ENCODE results near the gene EIF2B2.
A peak's percentile ranks its signal among the peaks of the same experiment; 100 is the strongest.
"Not testable (repeated sequence)": the region's sequence is repeated elsewhere in the genome, so short reads cannot be mapped to it uniquely, and the experiment has no call there.

EIF2B2 gene

GRCh38 chr14:74988993-74989392 lies 13.7 kb upstream of the EIF2B2 start:
- DNase-seq (ENCODE audit: insufficient read length, low spot score) = no peak
- no peak for TF ChIP-seq POLR2A (IDR thresholded peaks at IDR 0.05; ENCODE audit: low read depth, low read length)
- no peak for FAIRE-seq

- not testable (repeated sequence) for DNase-seq (ENCODE audit: insufficient read length, low spot score); FAIRE-seq
Observed at GRCh38 chr14:74994182-74994581, 8.5 kb upstream of the EIF2B2 start.

GRCh38 chr14:74995781-74996180 lies 6.9 kb upstream of the EIF2B2 start:
- not testable (repeated sequence) for DNase-seq (ENCODE audit: insufficient read length, low spot score); FAIRE-seq

- TF ChIP-seq POLR2A (IDR thresholded peaks at IDR 0.05; ENCODE audit: low read depth, low read length) = no peak
- no peak for FAIRE-seq
Observed at GRCh38 chr14:75001261-75001660, 1.5 kb upstream of the EIF2B2 start.

GRCh38 chr14:75001899-75002298 lies 822 bp upstream of the EIF2B2 start:
- DNase-seq (ENCODE audit: insufficient read length, low spot score) (no peak), FAIRE-seq (no peak)
- TF ChIP-seq POLR2A (IDR thresholded peaks at IDR 0.05; ENCODE audit: low read depth, low read length) = no peak

More at GRCh38 chr14:75001261-75001660, 1.5 kb upstream of the EIF2B2 start:
- no peak for DNase-seq (ENCODE audit: insufficient read length, low spot score)

DNA sequence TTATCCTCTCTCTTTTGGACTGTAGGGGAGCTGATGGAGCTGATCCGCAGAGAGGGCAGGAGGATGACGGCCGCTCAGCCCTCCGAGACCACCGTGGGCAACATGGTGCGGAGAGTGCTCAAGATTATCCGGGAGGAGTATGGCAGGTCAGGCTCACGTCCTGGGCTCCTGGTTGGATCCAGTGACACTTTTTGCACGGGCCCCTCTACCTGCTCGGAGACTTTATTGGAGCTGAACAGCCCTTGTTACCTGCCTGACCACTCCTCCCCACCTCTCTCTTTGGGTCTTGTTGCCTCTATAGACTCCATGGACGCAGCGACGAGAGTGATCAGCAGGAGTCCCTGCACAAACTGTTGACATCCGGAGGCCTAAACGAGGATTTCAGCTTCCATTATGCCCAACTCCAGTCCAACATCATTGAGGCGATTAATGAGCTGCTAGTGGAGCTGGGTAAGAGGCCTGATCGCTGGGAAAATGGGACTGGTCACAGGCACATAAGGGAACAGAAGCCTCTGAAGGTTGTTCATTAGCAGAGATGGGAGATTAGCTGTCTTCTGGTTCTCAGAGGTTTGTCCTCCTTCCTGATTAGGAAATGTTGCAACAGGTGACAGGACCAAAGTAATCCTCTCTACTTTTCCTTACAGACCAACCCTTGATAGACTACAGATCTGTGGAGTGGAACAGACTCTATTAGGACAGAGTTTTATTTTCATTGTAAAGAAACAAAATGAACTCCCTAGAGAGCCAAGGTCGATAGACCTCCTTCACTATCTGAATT lies 718 bp downstream of the EIF2B2 start:
- no peak for TF ChIP-seq POLR2A (IDR thresholded peaks at IDR 0.05; ENCODE audit: low read depth, low read length)
- DNase-seq (ENCODE audit: insufficient read length, low spot score) (no peak), FAIRE-seq (no peak)

- no peak for FAIRE-seq
Observed at GRCh38 chr14:75005357-75005756, 2.6 kb downstream of the EIF2B2 start.

GRCh38 chr14:75009176-75009575 lies 6.5 kb downstream of the EIF2B2 start:
- no peak for FAIRE-seq
- TF ChIP-seq POLR2A (IDR thresholded peaks at IDR 0.05; ENCODE audit: low read depth, low read length) = no peak
- no peak for DNase-seq (ENCODE audit: insufficient read length, low spot score)

More at GRCh38 chr14:75005357-75005756, 2.6 kb downstream of the EIF2B2 start:
- DNase-seq (ENCODE audit: insufficient read length, low spot score) = no peak
- TF ChIP-seq POLR2A (IDR thresholded peaks at IDR 0.05; ENCODE audit: low read depth, low read length) = no peak

GRCh38 chr14:75010472-75011093 lies 7.9 kb downstream of the EIF2B2 start:
- no peak for FAIRE-seq
- TF ChIP-seq POLR2A (IDR thresholded peaks at IDR 0.05; ENCODE audit: low read depth, low read length) = no peak
- no peak for DNase-seq (ENCODE audit: insufficient read length, low spot score)

- DNase-seq (ENCODE audit: insufficient read length, low spot score) (no peak), FAIRE-seq (peak; percentile 87)
Observed at GRCh38 chr14:75011356-75011994, 8.8 kb downstream of the EIF2B2 start.

DNA sequence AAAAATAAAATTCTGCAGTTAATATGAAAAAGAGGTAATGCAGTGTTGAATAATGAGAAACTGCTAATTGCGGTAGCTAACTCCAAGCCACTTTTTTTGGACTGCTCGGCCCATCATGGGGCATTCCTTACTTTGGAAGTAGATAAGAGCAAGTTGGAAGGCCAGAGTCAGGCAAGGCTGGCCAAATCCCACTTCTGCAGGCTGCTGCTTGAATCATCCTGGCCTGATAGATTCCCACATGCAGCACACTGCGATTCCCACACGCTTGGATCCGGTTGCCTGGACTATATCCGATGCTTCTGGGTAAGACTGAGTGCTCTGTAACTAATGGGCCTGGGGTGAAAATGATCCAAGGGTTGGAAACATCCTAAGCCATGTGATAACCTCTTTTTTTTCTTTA lies 10.6 kb downstream of the EIF2B2 start:
- DNase-seq (ENCODE audit: insufficient read length, low spot score) (no peak), FAIRE-seq (no peak)
- TF ChIP-seq POLR2A (IDR thresholded peaks at IDR 0.05; ENCODE audit: low read depth, low read length) = no peak

More at GRCh38 chr14:75011356-75011994, 8.8 kb downstream of the EIF2B2 start:
- no peak for TF ChIP-seq POLR2A (IDR thresholded peaks at IDR 0.05; ENCODE audit: low read depth, low read length)

DNA sequence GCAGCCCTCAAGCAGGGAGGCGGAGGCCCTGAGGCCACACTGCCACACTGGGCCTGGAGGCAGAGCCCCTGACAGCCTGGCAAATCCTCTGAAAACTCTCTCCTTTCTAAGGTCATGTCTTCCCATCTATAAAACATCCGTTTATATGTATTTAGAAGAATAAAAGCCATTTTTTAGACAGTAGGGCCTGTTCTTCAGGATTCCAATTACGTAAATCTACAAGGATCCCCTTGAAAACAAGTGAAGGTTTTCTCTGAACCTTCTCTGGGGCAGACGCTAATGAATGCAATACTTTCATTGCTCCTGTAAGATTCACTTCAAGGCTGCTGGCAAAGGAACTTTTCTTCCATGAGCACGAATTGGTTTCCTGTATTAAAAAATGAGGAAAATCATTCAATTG lies 12.8 kb downstream of the EIF2B2 start:
- FAIRE-seq (no peak), DNase-seq (ENCODE audit: insufficient read length, low spot score) (no peak)
- TF ChIP-seq POLR2A (IDR thresholded peaks at IDR 0.05; ENCODE audit: low read depth, low read length) = no peak

GRCh38 chr14:75016815-75017214 lies 14.1 kb downstream of the EIF2B2 start:
- FAIRE-seq = no peak
- DNase-seq (ENCODE audit: insufficient read length, low spot score) = no peak
- no peak for TF ChIP-seq POLR2A (IDR thresholded peaks at IDR 0.05; ENCODE audit: low read depth, low read length)

DNA sequence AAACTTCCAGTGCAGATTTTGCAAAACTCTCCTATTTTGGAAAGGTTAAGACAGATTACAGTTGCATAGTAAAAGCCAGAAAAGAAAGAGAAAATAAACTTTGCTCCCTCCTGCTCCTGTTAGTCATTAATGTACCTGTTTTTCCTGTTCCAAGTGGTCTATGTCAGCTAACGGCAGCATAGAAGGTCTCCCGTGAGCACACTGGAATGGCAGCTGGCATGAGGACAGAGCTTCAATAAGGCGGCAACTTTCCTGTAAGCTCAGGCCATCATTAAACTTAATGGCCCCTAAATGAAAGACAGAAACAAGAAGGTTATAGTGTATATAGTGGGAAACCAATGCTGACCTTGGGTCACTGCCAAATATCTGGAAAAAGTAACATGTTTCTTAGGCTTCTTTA lies 16.0 kb downstream of the EIF2B2 start:
- DNase-seq (ENCODE audit: insufficient read length, low spot score) = no peak
- no peak for FAIRE-seq
- TF ChIP-seq POLR2A (IDR thresholded peaks at IDR 0.05; ENCODE audit: low read depth, low read length) = no peak

- no peak for TF ChIP-seq POLR2A (IDR thresholded peaks at IDR 0.05; ENCODE audit: low read depth, low read length)
- no peak for FAIRE-seq
- DNase-seq (ENCODE audit: insufficient read length, low spot score) = peak; percentile 8
Observed at GRCh38 chr14:75022655-75023054, 19.9 kb downstream of the EIF2B2 start.

Measured in H54 (cell line).